ENCODE measurements around the gene ERAL1. TPM values are rescaled to one million over a fixed set of nuclear protein-coding genes. Genes with fewer than 3 reads are reported as not detected.

ERAL1 gene
- total and polyA plus RNA-seq, 2 experiments from 2014 or later, result 77.1 to 121 TPM

- Histone ChIP-seq H3K4me2 (no peak overlapping the region), H3K9me2 (ENCODE audit: insufficient read depth) (no peaks in the 10 kb centered on the region), H3F3A (replicated peaks; ENCODE audit: low read depth) (0 out of 2 replicates have a peak, but pooled peaks cover 11% of the 10 kb centered on the region), H2AFZ (no peak overlapping the region), H3K27ac (ENCODE audit: low read depth) (no peak overlapping the region), H3K79me2 (replicated peaks; ENCODE audit: insufficient read depth) (peaks cover 13% of the 10 kb centered on the region), H3K4me1 (ENCODE audit: insufficient read depth) (peaks cover 4% of the 10 kb centered on the region), H3K4me3 (no peak overlapping the region), H3K36me3 (ENCODE audit: insufficient read depth) (peaks cover 7% of the 10 kb centered on the region), H4K20me1 (replicated peaks; ENCODE audit: insufficient read depth) (no peaks in the 10 kb centered on the region), H3K27me3 (ENCODE audit: insufficient read depth) (no peaks in the 10 kb centered on the region)
- Mint-ChIP-seq H3K36me3 (ENCODE audit: low read depth) (peaks cover 45% of the 10 kb centered on the region), H3K27ac (no peak overlapping the region), H3K4me3 (no peak overlapping the region), H3K4me1 (peaks cover 5% of the 10 kb centered on the region), H3K9me3 (no peaks in the 10 kb centered on the region), H3K27me3 (ENCODE audit: insufficient read depth, low read depth, poor library complexity) (peaks cover 12% of the 10 kb centered on the region)
- TF ChIP-seq ZNF331 (CRISPR knock-in tag; IDR thresholded peaks at IDR 0.05; ENCODE audit: low read depth) (no peak), ZNF462 (CRISPR knock-in tag; IDR thresholded peaks at IDR 0.05) (no peak), CTCF (conservative IDR thresholded peaks at IDR 0.05; ENCODE audit: low read depth in 2 of 2) (no peak), STAT1 (IDR thresholded peaks at IDR 0.05; ENCODE audit: unreplicated experiment) (no peak), POLR2AphosphoS5 (IDR thresholded peaks at IDR 0.05; ENCODE audit: low read depth) (no peak), CREB1 (CRISPR knock-in tag; IDR thresholded peaks at IDR 0.05; ENCODE audit: low read depth) (no peak), EZH2 (IDR thresholded peaks at IDR 0.05; ENCODE audit: low read depth, unreplicated experiment) (no peak), REST (IDR thresholded peaks at IDR 0.05; ENCODE audit: unreplicated experiment) (no peak), JUNB (IDR thresholded peaks at IDR 0.05; ENCODE audit: unreplicated experiment) (no peak), ZNF114 (CRISPR knock-in tag; IDR thresholded peaks at IDR 0.05) (no peak), NANOG (IDR thresholded peaks at IDR 0.05; ENCODE audit: borderline replicate concordance) (no peak), ETS1 (IDR thresholded peaks at IDR 0.05) (no peak), EZH2phosphoT487 (IDR thresholded peaks at IDR 0.05; ENCODE audit: unreplicated experiment) (no peak)
- no peak for ATAC-seq
- DNase-seq (ENCODE audit: low spot score), result no peak
These were observed 3.3 kb downstream of the ERAL1 start for GRCh38 chr17:28857905-28858800.

Measured in GM23338 (cell line).